ENCODE results near the gene BLOC1S3.

Gene BLOC1S3

DNA sequence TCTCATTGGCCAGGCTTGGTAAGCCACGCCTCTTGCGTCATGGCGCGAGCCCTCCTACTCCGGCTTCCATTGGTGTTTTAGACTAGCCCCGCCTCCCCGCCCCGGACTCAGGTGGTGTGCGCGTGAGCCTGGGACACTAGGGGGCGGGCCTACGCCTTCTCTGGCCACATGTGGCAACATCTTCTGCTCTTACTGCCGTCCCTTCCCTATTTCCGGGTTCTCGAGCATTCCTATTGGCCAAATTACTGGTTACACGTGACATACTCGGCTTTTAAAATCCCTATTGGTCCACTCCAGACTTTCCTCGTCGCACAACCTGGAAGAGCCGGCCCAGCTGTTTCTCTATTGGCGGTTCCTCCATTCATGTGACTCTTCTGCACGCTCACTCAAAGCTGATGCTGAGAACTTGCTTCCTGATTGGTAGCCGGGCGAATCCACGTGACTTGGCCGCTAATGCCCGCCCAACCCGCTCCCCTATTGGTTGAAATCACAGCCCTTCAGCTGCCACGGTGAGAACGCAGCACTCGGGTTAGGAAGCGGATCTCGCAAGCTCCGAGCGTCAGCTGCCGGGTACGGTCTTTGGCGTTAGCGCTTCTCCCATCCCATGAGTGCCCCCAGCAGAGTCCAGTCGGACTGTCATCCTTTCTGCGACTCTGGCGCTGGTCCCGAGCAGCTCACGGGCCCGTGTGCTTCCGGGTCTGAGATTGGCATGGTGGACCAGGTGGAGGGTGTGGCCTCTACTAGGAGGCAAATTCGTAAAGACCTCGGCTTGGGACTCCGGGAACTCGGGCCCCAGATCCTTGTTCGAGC lies at the start of gene BLOC1S3:
TSS of gene BLOC1S3 (plus strand) at position 523 of the 810 bp plus-strand sequence. CDS start 513 bp downstream, outside the sequence.
- DNase-seq, result peak; percentile 100

GRCh38 chr19:45128806-45129205 lies 49.8 kb upstream of the BLOC1S3 start:
- no peak for DNase-seq

GRCh38 chr19:45130236-45130635 lies 48.3 kb upstream of the BLOC1S3 start:
- DNase-seq, result no peak

- DNase-seq, result peak in 1 of 3 donors; percentile 22
These were observed 47.5 kb upstream of the BLOC1S3 start for GRCh38 chr19:45130888-45131615.

DNA sequence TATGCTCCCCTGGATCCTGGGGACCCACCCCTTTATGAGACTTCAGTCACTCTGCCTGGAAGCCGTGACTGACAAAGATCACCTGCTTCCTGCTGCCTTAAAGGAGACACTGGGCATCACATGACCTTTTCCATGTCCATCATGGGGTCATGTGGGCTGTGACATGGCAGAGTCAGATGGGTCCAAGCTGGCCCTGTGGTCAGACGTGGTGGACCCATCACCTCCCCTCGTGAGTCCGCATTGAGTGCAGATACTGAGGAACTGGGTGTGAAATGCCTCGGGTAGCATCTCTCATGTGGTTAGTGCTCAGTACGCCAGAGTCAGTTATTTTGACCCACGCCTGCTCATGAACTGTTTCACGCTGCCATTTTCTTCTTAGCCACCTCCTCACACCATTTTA lies 44.9 kb upstream of the BLOC1S3 start:
- no peak for DNase-seq

DNA sequence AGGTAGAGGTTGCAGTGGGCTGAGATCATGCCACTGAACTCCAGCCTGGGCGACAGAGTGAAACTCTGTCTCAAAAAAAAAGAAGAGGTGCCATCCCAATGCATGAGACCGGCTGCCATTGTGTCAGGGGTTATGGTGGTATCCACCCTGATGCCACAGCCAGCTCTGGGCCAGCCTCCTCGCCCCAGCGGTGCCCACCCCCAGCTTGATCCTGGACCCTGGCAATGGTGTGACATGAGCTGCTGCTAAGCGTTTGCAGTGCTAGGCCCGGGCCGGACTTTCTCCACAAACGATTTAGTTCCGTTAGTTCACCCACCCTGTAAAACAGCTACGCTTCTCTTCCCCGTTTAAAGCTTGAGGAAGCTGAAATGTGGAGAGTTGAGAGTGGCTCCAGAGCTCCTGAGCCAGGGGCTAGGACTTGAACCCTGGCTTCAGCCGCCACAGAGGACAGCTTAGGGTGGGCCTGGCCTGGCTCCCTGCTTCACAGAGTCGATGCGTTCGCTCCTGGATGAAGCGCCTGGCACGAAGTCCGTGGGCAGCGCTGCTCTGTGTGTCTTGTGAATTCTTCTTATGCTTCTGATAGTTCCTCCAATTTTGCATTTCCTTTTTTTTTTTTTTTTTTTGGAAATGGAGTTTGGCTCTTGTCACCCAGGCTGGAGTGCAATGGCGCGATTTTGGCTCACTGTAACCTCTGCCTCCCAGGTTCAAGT lies 43.3 kb upstream of the BLOC1S3 start:
- no peak for DNase-seq

- peak in 1 of 3 donors; percentile 22 for DNase-seq
These were observed 41.9 kb upstream of the BLOC1S3 start for GRCh38 chr19:45136507-45137178.

DNA sequence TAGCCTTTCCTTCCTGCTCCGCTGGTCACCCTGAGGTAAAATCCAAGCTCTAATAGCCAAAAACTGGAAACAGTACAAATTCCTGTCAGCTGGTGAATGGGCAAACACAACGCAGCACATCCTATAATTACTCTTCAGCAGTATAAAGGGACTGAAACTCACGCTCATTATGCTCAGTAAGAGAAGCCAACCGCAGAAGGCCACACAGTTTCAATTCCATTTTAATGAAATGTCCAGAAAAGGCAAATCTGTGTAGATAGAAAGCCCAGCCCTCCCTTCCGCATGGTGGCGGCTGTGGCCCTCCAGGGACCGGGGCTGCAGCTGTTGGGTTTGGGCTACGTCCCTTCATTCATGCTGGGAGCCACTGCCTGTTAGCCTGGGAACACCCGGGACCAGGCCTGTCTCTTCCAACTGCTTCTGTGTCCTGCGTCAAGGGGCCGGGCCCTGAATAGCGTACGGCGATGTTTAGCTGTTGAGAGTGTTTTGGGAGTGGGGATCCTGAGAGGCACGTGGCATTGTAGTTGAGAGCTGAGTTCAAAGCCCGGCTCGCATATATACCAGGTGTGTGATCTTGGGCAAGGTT lies 41.3 kb upstream of the BLOC1S3 start:
- DNase-seq, result no peak

- no peak for DNase-seq
These were observed 40.3 kb upstream of the BLOC1S3 start for GRCh38 chr19:45138303-45138751.

DNA sequence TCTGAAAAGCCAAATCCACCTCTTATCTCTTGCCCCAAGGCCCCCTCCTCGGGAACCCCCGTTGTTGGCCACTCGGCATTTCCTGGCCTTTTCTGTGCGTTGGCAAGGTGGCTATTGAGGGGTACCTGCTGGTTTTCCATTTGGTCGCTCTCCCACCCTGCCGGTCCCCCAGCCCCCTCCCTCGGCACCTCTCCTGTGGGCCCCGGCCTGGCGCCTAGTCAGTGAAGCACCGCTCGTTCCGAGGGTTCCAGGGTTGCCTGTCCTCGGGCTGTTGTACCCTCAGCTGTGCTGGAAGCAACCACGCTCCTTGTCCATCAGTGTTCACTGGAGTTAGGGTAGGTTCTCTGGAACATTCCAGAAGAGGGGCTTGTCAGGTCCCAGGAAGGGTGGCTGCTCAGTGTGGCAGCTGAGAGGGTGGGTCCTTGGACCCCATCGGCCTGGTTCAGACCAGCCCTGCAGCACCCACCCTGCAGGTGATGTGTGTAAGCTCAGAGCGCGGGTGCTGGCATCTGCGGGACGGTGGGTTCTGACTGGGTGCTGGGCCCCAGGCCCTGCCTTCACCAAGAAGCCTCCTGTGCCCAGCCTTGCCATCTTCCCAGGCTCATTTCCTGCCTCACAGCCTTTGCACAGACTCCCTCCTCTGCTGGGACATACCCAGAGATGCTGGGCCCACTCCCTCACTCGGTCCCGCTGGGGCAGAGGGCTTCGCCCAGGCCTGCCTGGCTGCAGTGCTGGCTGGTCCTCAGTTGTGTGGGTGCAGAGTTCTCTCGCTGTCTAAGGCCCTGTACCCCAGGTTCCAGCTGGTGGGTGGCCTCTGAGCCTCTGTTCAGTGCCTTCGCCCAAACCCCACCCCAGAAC lies 39.1 kb upstream of the BLOC1S3 start:
- DNase-seq, result no peak

GRCh38 chr19:45140144-45140503 lies 38.5 kb upstream of the BLOC1S3 start:
- DNase-seq, result no peak

GRCh38 chr19:45140533-45140932 lies 38.1 kb upstream of the BLOC1S3 start:
- no peak for DNase-seq

DNA sequence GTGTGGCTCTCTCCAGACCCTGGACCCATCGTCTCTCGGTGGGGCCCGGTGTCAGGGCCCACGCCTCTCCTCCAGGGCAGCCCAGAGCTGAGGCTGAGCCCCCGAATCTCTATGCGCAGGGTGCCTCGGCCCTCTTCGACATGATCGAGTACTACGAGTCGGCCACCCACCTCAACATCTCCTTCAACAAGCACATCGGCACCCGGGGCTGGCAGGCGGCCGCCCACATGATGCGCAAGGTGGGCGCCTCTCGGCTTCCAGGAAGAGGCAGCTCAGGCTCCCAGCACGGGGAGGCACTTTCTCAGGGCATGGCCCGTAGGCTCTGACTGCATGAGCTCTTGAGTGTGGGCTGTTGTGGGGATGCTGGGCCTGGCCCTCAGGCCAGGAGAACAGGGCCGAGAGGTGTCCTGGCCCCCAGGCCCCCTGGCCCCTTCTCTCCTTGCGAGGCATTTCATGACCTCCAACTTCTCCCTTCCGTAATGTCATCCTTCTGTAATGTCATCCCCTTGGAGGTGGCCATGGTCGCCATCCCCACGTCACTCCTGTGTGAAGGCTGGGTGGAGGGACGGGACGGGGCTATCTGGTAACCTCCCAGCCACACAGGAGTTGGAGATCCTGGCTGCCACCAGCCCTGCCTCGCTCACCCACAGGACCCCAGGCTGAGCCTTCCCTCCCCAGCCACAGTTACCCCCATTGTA lies 37.2 kb upstream of the BLOC1S3 start:
- DNase-seq, result no peak

DNA sequence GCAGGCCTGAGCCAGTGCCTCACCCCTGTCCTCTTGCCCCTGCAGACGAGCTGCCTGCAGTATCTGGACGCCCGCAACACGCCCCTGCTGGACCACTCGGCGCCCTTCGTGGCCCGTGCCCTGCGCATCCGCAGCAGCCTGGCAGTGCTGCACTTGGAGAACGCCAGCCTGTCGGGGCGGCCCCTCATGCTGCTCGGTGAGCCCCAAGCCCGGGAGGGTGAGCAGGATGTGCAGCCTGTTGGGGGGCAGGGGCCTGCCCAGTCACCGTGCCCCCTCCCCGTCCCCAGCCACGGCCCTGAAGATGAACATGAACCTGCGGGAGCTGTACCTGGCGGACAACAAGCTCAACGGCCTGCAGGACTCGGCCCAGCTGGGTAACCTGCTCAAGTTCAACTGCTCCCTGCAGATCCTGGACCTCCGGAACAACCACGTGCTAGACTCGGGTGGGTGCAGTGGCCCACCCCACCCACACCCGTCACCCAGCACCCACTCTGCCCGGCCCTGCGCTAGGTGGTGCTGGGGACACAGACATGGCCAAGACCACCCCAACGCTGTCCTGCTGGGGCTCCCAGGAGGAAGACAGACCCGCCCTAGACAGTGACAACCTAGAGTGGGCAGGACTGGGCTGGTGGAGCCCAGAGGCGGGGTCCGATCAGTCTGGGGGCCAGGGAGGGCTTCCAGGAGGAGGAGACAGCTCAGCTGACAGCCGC lies 36.4 kb upstream of the BLOC1S3 start:
- DNase-seq, result no peak

GRCh38 chr19:45142726-45143110 lies 35.9 kb upstream of the BLOC1S3 start:
- DNase-seq, result no peak

DNA sequence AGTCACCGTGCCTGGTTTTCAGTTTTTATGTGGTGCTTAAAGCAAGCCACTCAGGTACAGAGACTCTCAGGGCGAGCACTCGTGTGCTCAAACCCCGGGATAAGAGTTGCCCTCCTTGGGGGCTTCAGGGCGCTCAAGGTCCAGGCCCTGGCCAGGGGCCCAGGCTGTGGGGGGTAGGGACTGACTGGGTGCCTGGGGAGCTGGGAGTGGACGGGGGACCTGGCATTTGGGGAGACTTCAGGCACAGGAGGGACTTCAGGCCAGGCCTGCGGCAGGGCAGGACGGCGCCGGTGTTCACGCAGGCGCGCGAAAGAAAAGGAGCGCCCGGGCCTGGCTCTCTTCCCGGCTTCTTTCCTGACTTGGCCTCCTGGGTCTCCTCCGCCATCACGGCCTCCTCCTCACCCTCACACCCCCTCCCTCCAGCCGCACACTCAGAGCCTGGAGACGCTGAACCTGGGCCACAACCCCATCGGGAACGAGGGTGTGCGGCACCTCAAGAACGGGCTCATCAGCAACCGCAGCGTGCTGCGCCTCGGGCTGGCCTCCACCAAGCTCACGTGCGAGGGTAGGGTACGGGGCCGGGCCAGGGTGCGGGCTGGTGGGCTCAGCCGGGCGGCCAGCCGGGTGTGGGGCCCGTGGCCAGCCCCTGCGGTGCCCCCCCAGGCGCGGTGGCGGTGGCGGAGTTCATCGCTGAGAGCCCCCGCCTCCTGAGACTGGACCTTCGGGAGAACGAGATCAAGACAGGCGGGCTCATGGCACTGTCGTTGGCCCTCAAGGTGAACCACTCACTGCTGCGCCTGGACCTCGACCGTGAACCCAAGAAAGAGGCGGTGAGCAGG lies 33.9 kb upstream of the BLOC1S3 start:
- DNase-seq, result no peak

DNA sequence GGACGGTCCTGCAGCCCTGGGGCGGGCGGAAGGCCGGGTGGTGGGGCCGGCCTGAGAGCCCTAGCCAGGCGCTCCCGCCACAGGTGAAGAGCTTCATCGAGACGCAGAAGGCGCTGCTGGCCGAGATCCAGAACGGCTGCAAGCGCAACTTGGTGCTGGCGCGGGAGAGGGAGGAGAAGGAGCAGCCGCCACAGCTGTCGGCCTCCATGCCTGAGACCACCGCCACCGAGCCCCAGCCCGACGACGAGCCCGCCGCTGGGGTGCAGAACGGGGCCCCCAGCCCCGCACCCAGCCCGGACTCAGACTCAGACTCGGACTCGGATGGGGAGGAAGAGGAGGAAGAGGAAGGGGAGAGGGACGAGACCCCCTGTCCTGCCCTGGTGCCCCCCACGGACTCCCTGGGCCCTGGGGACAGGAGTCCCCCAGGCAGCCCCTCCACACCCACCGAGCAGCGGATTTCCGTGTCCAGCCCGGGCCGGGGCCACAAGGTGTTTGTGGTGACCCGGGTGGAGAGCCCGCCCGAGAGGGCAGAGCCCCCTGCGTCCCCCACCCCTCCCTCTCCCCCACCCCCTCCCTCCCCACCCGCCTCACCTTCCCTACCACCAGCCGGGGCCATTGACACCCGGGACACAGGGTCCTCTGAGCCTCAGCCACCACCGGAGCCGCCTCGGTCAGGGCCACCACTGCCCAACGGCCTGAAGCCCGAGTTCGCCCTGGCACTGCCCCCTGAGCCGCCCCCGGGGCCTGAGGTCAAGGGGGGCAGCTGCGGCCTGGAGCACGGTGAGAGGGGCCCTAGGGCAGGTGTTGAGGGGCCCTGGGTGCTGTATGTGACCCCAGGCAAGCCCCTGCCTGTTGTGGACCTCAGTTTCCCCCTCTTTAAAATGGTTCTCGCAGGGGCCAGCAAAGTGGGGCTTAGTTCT lies 33.1 kb upstream of the BLOC1S3 start:
- no peak for DNase-seq

GRCh38 chr19:45146251-45146650 lies 32.3 kb upstream of the BLOC1S3 start:
- no peak for DNase-seq
